GM12878 (cell line): ENCODE results near the gene EFNA2.

Experiments
- BRCA1 ChIP-seq: IDR thresholded peaks from 2 replicates; pipeline ENCODE4 v1.6.1; 2011; ENCODE audit warnings: low read depth, low read length, improper control_type of control experiment
- HDAC2 ChIP-seq: fragments of 200-600 bp; sonication (generic); IDR thresholded peaks from 2 replicates; pipeline ENCODE4 v1.6.1; 2017
- HDAC6 ChIP-seq: fragments of 200-600 bp; sonication (generic); IDR thresholded peaks from one replicate; pipeline ENCODE4 v1.8.0; 2017; ENCODE audit warnings: antibody characterized with exemption; ENCODE audit not compliant: unreplicated experiment
- POLR2A ChIP-seq: IDR thresholded peaks from 2 replicates; pipeline ENCODE4 v1.6.1; 2011; ENCODE audit warnings: low read depth, mild to moderate bottlenecking, low read length
- POLR2AphosphoS5 ChIP-seq: IDR thresholded peaks from 2 replicates; pipeline ENCODE4 v1.6.1; 2011; ENCODE audit warnings: mild to moderate bottlenecking, low read length, inconsistent platforms
- SIN3A ChIP-seq: IDR thresholded peaks from 2 replicates; pipeline ENCODE4 v1.6.1; 2012; ENCODE audit warnings: low read depth, low read length, improper control_type of control experiment
- SMC3 ChIP-seq: IDR thresholded peaks from 2 replicates; pipeline ENCODE4 v1.6.1; 2011; ENCODE audit warnings: low read length, improper control_type of control experiment, borderline replicate concordance
- SUZ12 ChIP-seq: fragments of 200-600 bp; sonication (generic); IDR thresholded peaks from one replicate; pipeline ENCODE4 v1.6.1; 2018; ENCODE audit warnings: antibody characterized with exemption, mild to moderate bottlenecking; ENCODE audit not compliant: unreplicated experiment
- TAF1 ChIP-seq: IDR thresholded peaks from 2 replicates; pipeline ENCODE4 v1.6.1; 2011; ENCODE audit warnings: mild to moderate bottlenecking, low read depth, low read length, borderline replicate concordance
- TCF7 ChIP-seq: IDR thresholded peaks from 2 replicates; pipeline ENCODE4 v1.6.1; 2014; ENCODE audit warnings: antibody characterized with exemption, borderline replicate concordance
- YY1 ChIP-seq: IDR thresholded peaks from 2 replicates; pipeline ENCODE4 v1.6.1; 2011; ENCODE audit warnings: low read depth, mild to moderate bottlenecking, low read length
- ZNF207 ChIP-seq: fragments of 450-650 bp; IDR thresholded peaks from 2 replicates; pipeline ENCODE4 v1.6.1; 2014; ENCODE audit warnings: antibody characterized with exemption, mild to moderate bottlenecking, borderline replicate concordance
- TF ChIP-seq, protein P1 (sequence below), 3 experiments: IDR thresholded peaks in 2 of 3; conservative IDR thresholded peaks in 1 of 3; 2 replicates each; pipeline ENCODE4 v1.5.1; 2011; ENCODE audit warnings: low read depth in 3 of 3, low read length in 3 of 3, mild to moderate bottlenecking in 3 of 3, control low read depth in 2 of 3, moderate library complexity in 2 of 3, inconsistent platforms in 1 of 3, mixed read lengths in 1 of 3; ENCODE audit not compliant: control insufficient read depth in 2 of 3, insufficient read depth in 1 of 3; ENCODE audit errors: extremely low read depth in 1 of 3
- TF ChIP-seq, protein P2 (sequence below): fragments of 450-650 bp; IDR thresholded peaks from 2 replicates; pipeline ENCODE4 v1.6.1; 2014; ENCODE audit warnings: mild to moderate bottlenecking

DNA sequence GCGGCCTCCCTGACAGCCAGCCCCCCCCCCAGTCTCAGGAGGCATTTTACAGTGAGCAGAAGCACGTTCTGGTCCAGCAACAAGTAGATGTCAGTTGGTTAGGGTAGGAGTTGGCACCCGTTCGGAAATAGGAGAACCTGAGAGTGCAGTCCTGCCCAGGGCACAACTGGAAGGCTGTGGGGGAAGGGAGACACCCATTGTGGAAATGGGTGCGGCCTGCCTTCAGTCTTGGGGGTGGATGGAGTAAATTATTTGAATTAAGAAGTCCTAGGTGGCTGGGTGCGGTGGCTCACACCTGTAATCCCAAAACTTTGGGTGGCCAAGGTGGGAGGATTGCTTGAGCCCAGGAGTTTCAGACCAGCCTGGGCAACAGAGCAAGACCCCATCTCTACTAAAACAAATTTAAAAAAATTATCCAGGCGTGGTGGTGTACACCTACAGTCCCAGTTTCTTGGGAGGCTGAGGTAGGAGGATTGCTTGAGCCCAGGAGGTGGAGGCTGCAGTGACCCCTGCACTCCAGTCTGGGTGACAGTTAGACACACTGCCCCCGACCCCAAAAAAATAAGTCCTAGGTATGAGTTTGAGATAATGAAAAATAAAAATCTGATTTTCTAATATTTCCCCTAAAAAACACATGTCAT, 15.3 kb upstream of the EFNA2 start:
- TF ChIP-seq POLR2AphosphoS5 = no peak; the same call in 1 of the 2 replicates
- TF ChIP-seq, protein P1, sequence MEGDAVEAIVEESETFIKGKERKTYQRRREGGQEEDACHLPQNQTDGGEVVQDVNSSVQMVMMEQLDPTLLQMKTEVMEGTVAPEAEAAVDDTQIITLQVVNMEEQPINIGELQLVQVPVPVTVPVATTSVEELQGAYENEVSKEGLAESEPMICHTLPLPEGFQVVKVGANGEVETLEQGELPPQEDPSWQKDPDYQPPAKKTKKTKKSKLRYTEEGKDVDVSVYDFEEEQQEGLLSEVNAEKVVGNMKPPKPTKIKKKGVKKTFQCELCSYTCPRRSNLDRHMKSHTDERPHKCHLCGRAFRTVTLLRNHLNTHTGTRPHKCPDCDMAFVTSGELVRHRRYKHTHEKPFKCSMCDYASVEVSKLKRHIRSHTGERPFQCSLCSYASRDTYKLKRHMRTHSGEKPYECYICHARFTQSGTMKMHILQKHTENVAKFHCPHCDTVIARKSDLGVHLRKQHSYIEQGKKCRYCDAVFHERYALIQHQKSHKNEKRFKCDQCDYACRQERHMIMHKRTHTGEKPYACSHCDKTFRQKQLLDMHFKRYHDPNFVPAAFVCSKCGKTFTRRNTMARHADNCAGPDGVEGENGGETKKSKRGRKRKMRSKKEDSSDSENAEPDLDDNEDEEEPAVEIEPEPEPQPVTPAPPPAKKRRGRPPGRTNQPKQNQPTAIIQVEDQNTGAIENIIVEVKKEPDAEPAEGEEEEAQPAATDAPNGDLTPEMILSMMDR (IDR thresholded peaks at IDR 0.05 in 2 of 3, conservative IDR thresholded peaks at IDR 0.05 in 1 of 3; ENCODE audit: control insufficient read depth in 2 of 3, extremely low read depth in 1 of 3, insufficient read depth in 1 of 3, low read depth in 3 of 3, low read length in 3 of 3) = no peak
- TF ChIP-seq SUZ12 = no peak
- TF ChIP-seq YY1 = no peak
- TF ChIP-seq TAF1 = no peak
- no peak for TF ChIP-seq HDAC2
- no peak for TF ChIP-seq SIN3A
- TF ChIP-seq, protein P2, sequence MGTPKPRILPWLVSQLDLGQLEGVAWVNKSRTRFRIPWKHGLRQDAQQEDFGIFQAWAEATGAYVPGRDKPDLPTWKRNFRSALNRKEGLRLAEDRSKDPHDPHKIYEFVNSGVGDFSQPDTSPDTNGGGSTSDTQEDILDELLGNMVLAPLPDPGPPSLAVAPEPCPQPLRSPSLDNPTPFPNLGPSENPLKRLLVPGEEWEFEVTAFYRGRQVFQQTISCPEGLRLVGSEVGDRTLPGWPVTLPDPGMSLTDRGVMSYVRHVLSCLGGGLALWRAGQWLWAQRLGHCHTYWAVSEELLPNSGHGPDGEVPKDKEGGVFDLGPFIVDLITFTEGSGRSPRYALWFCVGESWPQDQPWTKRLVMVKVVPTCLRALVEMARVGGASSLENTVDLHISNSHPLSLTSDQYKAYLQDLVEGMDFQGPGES = no peak
- TF ChIP-seq HDAC6 = no peak
- TF ChIP-seq ZNF207 = no peak
- no peak for TF ChIP-seq SMC3
- no peak; the same call in 1 of the 2 replicates for TF ChIP-seq POLR2A
- TF ChIP-seq BRCA1 = no peak
- no peak for TF ChIP-seq TCF7
